GM21360 (cell line): ENCODE results near the gene CGNL1.

ENCODE experiments used
- ATAC-seq: cut with Tn5 transposase; IDR thresholded peaks from one replicate; pipeline ENCODE4 v1.9.1; 2021; ENCODE audit warnings: mild to moderate bottlenecking, moderate library complexity; ENCODE audit not compliant: unreplicated experiment

The CGNL1 gene

DNA sequence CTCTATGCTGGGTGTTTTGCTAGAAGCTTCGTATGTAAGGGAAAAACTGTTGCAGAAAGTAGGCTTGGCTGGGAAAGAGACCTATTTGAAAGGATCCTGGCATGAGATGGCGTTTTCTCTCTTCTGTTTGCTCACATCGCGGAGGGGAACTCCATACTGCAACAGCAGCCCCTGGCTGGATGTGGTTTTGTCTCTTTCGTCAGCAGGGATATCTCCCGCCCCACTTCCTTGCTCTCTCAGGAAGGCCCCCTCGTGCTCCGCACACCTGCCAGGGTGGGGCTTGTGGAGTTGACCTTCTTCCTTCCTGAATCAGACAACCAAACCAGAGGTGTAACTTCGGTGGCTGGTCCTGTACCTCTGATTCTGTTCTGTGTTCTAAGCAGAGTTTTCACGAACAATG is 189.0 kb downstream of the CGNL1 start:
- ATAC-seq: no peak

DNA sequence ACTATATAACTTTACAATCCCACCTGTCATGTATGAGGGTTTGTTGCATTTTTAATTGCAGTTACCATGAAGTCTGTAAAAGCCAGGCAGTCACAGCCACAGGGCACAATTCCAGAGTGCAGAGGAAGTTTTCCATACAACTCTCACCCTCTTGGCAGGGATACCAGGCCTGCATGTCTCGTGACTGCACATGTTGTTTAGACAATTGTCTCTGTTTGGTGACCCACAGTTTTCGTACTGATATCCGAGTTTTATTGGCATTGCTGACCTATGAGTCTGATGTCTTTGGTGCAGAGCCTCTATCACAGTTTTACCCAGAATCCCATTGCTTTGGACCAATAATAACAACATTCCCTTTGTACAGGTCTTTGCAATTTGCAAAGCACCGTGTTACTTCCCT is 190.5 kb downstream of the CGNL1 start:
- no peak for ATAC-seq

DNA sequence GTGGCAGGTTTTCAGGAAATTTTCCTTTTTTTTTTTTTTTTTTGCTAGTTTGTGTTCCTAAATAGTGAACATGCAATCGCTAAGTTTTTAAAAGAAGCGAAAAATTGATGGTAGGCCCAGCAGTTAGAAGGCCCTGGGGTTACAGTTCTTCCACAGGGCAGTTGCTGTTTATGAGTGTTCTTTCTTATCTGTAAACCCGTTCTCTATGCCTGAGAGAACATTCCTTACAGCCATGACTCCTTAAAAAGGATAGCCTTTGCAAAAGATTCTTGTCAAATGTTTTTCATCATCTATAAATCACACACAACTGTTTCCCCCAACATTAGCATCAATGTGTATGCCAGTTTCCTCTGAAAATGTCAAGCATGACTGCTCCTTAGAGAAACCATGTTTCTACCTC is 191.6 kb downstream of the CGNL1 start:
- ATAC-seq: no peak

DNA sequence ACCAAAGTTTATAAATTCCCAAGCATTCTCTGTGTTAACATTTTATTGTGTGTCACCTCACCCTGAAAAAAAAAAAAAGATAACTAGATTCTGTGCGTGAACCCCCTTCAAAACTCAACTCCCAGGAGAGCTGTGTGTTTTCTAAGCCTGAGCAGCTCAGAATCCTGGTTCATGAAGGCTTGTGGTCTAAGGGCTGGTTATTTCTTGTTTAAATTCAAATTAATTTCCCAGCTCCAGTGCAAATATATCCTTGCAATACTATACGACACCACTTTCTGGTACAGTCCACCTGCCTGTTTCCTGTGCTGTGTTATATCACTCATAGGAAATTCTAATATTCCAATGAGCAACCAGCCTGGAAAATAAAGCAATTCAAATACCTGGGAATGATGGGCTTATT is 192.0 kb downstream of the CGNL1 start:
- no peak for ATAC-seq

DNA sequence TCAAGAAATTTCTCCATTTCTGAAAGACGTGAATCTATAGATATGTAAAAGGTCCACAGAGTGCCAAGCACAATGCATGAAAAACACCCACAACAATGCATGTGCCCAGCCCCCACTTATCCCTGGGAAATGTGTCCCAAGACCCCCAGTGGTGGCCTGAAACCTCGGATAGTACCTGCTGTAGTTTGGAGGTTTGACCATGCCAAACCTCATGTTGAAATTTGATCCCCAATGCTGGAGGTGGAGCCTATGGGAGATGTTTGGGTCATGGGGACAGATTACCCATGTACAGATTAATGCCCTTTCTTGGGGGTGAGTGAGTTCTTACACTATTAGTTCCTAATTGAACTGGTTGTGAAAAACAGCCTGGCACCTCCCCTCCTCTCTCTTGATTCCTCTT is 194.0 kb downstream of the CGNL1 start:
- no peak for ATAC-seq

DNA sequence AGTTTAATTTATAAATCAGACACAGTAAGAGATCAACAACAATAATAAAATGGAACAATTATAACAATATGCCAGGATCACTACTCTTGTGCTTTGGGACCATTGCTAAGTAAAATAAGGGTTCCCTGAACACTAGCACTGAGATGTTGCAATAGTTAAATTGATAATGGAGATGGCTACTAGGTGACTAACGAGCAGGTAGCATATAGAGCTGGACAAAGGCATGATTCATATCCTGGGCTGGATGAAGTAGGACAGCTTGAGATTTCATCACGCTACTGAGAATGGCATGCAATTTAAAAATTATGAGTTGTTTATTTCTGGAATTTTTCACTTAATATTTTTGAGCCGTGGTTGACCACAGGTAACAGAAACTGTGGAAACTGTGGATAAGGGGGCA is 194.7 kb downstream of the CGNL1 start:
- ATAC-seq: no peak

DNA sequence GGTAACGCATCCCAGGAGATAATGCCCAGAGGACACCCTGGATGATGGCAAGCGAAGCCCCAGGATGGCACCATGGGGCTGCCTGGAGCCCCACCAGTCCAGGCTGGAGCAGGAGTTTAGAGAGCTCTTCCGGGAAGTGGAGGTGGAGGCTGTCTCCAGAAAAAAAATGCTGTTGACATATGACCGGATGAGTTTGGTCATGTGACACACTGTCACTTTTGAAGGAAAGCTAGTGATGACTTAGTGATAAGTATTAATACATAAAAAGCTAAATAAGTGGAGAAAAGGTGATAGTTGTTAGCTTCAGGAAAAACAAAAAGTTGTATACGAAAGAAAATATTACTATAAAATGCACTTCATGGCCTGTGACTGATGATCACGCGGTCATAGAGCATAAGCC is 195.4 kb downstream of the CGNL1 start:
- ATAC-seq: no peak

DNA sequence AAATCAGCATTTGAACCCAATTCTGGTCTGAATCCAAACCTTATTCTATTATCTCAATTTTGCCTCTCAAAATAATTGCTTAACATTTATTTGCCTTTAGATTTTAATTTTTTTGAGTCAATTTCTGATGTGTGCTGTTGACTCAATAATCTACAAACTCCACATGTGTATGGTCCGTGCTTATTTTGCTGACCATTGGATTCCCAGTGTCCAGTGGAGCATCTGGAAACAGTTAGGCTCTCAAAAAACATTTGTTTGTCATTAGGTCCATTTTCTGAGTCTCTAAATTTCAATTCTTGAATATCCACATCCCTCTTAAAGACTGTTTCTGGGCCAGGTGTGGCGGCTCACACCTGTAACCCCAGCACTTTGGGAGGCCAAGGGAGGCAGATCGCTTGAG is 196.2 kb downstream of the CGNL1 start:
- ATAC-seq: no peak

DNA sequence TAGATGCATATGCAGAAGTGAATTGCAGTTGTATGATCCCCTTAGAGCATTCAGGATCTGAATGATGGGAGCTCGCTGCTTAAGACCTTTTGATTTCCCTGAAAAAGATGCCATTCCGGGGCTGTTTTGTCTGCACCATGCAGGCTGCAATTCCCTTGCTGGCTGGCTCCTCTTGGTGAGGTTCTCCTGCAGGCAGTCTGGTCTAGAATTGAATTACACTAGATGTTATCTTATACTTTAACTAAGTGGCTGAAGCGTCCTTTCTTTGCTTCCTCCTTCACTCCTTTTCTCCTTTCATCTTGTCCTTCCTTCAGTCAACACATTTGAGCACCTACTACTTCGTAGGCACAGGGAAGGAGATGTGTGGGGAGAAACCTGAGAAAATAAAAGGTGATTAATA is 196.8 kb downstream of the CGNL1 start:
- no peak for ATAC-seq

DNA sequence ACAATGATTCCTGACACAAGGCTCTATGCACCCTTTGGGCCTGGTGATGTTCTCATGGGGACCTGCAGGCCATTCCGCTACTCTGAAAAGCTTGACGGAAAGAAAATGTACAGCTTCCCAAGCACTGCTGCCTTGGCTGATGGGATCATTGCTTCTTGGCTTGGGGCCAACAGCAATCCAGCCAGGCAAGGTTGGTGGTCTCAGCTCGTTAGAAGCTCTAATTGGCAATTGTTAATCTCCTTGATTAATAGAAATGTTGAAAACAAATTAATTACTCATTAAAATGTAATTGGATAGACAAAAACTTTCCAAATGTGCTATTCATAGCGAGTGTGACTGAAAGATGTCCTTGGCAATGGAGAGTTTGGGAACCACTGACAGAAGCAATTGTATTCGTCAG is 199.1 kb downstream of the CGNL1 start:
- ATAC-seq: no peak

DNA sequence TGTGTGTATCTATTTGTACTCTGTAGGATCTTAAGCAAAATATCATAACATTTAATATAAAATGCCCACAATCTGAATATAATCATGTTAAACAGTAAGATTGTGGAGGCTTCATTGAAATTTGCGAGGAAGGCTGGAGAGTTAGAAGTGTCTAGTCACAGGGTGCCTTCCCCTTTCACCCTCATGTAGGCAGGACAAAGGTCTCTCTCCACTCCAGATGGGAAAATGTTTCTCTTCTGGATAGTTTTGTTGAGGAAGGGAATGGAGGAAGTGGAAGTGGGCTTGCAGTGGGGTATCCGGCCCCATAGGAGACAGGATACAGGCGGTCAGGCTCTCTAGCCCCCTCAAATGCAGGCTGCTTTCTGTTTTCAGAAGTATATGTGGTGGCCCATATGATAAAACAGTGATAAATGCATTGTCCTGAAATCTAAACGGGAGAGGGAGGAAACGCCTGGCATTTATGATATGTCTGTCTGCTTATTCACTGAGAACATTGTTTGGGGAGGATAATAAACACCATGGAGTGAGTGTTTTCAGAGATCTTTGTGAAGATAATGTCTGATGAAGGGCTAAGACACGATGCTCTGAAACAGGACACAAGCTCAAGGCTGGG is 202.1 kb downstream of the CGNL1 start:
- no peak for ATAC-seq

DNA sequence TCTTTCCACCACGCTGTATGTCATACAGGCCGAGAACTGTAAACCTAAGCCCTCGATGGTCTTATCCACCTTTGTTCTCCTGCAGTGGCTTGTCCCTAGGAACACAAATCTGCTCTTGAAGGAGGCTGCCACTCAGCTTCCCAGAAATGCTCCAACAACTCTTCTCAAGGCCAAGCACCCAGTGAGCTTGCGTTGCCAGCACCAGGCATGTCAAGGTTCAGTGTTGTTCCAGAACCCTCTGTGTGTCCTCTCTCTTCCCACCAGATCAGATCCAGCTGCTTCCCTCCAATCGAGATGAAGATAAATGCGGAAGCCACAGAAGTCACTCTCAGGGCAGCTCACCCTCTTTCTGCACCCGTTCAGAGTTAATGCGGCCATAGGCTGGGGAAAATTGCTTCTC is 204.1 kb downstream of the CGNL1 start:
- no peak for ATAC-seq

DNA sequence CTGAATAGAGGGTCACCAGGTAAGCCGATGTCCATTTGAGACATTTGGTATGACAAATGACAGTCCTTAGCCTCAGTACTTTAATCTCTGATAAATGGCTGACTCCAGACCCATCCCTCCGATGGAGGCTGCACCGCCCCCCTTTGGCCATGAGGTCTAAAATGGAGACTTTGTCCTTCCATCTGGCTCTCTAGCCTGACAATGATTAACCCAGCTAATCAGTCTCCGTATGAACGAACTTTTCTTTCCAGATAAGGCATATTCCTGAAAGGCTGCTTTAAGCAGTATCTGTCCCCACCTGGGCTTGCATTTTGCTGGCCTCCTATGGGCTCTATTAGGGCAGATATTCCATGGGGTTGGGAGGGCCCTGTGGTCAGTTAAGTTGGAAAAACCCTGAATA is 204.6 kb downstream of the CGNL1 start:
- ATAC-seq: no peak

DNA sequence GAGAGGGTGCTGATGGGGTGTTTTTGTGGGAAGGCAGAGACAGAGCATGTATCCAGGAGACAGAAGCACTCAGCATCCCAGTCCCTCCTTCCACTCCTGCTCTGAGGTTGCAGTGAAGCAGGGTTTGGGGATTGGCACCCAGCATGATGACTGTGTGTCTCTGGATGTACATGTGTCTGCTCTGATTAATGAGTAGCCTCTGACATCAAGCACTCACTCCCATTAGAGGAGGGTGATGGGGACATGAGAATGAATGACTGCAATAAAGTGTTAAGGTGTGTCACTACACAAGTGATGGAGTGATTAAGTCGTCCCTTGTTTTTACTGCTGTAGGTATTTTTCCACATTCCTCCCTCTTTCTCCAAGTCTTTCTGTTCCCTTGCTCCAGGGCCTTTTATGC is 205.8 kb downstream of the CGNL1 start:
- ATAC-seq: no peak

DNA sequence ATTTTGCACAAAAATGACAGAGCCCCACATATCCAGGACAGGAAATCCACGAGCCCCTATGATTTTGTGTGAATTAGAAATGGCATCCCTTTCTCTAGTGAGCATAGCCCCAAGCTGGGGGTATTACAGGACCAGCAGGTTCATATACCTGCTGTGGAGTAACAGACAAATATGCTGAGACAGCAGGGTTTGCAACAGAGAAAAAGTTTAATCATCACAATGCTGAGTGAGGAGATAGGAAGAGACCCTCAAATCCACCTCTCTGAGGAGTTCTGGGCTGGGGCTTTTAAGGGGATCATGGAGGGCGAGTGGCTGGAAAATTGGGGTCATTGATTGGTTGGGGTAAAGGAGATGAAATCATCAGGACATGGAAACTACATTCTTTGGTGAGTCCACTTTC is 207.0 kb downstream of the CGNL1 start:
- ATAC-seq: no peak

DNA sequence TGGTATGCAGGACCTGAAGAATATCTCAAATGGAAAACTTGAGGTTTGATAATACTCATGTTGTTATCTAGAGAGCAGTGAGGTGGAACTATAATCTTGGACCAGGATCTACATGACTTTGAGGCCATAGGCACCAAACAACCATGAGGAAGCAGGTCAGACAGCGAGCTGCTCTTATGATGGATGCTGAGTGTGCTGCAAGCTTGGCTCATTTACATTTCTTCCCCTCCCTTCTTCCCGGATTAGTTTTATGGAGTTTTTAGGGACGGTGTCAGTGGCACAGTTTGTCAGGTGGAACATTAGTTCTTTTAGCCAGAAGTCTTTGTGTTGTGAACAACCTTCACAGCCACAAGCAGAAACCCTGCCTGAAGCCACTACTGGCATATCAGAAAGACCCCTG is 207.4 kb downstream of the CGNL1 start:
- ATAC-seq: no peak

DNA sequence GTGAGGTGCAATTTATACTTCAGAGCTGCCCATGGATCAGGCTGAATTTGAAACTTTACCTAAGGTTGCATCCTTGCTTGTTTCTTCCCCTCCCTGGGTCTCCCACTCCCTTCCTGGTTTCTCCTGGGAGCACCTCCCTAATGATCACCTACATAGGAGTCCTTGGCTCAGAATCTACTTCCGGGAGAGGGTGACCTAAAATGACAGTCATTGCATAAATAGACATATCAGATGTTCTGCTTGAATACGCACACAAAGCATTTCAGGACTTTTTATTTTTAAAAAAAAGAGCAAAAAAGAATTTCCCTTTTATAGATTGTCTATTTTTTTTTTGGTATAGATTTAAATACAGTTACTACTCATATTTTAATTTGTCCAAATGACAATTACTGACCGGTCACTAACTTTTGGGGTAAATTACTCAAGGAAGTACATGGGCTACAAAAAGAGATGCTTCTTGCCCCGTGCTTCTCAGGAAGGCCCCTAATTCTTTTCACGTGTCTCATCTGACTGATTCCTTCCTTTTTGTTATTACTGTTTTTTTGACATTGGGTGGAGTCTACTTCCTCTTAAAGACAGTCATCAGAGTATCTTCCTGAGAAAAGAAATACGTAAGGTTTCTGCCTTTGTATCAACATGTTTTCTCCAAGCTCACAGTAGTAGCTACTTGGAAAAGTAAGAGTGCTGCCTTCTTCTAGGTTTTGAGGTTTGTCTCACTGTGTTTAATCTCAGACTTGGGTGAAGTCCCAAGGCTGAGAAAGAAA is 210.5 kb downstream of the CGNL1 start:
- no peak for ATAC-seq

DNA sequence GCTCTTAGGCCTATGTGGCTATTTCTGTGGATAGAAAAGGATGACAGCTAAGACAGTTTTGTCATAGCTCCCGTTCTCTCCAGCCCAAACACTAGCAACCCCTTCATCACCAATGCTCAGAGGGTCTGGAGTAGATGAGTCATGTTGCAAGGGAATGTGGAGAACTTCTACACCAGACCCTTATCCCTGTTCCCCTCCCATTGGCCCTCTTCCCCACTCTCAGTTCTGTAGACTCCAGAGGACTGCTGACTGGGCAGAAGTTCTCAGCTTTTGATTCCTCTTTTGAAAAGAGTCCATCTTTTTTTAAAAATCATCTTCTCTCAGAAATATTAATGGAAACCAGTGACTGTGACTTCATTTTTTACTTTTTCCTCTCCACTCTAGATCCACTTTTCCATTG is 213.0 kb downstream of the CGNL1 start:
- ATAC-seq: no peak

DNA sequence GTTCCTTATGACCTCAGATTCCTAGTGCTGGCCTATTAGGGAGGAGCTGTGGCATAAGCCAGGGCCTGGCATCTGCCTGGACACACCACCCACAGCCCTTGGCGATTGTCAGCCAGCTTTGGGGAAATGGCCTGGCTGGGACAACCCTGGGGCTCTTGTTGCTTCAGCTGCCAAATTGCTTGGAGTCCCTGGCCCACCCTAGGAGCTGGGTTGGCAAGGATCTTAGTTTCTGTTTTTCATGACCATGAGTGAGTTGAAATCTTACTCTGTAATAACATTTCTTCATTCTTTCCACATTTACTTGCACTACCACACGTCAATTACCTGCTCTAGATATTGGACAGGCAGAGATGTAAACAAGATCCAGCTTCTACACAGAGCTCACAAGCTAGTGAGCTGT is 213.4 kb downstream of the CGNL1 start:
- no peak for ATAC-seq

DNA sequence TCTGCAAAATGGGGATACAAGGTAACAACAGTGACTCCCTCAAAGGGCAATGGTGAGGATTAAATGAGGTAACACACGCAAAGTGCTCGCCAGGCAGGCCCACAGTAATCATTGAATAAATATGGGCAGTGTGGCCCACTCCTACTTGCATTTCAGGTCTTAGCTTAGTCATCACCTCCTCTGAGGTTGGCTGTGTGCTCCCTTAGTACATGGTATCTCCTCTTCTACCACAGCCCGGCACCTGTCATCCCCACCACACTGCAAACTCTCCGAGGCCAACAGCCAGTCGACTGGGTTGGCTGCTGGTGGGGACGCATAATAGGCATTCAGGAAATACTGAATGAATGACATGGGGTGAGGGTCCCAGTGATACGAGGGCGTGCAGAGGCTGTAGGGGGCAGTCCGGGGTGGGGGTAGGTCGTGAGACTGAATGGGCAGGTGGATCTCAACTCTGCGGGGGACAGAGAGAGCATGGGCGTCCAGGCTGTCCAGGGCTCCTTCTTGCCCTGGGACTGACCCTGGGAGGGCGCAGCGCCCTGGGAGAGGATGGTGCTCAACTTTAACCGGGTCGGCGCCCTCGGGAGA is 215.0 kb downstream of the CGNL1 start:
- ATAC-seq: no peak

DNA sequence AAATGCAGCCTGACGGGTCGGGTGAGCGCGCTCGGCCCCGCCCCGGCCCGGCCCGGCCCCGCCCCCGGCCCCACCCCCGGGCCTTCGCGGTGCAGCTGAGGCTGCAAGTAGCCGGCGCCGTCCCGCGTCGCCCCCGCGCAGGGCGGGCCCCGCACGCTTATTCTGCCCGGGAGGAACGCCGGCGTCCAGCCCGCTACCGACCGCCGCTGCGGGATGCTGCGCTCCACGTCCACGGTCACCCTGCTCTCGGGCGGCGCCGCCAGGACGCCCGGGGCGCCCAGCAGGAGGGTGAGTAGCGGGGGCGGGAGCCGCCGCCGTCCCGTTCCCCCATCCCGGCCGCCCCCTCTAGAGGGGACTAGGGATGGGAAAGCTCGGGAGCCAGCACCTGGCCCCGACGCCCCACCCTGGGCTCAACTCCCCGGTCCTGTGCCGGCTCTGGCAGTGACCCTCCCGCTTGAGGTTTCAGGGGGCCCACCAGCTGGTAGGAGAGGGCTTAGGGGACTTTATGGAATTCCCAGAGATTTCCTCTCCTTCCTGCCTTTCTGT is 215.6 kb downstream of the CGNL1 start, which contains the start of gene MYZAP:
Gene MYZAP (plus strand): TSS at position 83 of the 546 bp plus-strand sequence. CDS start 131 bp downstream, at position 214.
- ATAC-seq: no peak

DNA sequence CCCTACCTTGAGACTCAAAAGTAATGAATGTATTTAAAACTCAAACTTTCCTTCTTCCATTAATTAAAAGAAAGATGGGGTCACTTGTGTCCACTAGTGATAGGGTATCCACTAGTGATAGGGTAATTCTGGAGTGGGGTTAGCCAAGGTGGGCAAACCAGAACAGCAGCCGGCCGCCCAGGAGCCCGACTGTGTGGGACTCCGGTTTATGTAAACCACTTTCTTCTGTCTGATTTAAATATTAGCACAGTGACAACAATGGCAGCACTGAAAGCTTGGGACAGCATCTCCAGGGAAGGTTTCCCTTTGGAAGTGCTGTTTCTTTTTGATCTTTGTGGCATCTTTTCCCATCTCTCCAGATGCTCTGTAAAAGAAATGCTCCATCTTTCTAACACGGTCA is 216.1 kb downstream of the CGNL1 start:
- ATAC-seq: no peak
